Measurements from ENCODE around the gene LECT2.

The LECT2 gene

DNA sequence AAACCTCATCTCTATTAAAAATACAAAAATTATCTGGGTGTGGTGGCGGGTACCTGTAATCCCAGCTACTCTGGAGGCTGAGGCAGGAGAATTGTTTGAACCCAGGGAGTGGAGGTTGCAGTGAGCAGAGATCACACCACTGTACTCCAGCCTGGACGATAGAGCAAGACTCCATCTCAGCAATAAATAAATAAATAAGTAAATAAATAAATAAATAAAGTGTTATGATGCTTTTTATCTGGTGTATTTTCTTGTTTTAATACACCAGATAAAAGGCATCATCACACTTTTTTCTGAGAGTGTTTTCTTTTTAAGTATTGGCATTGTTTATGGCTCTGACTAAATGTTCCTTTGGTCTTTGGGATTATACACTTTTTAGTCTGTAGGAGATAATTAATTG is 24.2 kb upstream of the LECT2 start:
- DNase-seq (ENCODE audit: low spot score): no peak

DNA sequence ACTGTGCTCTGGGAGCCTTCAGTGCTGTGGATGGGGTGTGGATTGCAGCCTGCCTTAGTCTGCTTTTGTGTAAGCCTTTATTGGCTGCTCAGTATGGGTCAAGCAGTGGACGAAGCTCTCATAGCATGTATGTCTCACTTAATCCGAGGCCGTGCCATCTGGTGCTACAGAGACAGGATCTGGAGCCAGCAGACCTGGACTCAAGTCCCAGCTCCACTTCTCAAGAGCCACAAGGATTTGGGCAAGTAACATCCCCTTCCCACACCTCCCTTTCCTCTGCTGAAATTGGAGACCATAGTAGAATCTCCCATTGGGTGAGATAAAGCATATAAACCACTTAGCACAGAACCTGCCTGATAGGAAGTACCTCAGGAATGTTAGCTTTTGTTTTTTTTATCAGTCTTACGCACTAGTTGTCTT is 23.4 kb upstream of the LECT2 start:
- no peak for DNase-seq (ENCODE audit: low spot score)

DNA sequence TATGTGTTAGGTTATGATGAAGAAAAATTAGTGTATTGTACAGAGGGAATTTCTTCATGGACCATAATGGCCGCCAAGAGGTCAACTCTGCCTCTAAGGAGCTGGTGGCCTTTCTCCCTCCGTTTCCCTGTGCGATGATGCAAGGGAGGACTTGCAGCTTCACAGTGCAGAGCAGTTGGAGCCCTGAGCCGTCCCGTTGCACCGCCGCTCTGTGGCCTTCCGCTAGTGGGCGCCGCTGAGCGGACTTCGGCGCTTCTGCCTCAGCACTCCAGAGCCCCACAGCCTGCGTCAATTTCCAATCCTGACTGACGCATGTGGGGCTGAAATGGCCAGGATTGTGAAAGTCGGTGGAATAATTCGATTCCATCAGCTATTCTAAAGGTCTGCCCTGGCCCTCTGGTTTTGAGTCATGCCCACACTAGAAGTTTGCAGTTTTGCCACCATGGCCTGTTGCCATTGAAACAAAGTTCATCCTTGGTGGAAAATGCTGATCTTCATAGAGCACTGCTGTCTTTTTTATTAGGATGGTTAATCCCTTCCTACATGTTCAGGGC is 22.7 kb upstream of the LECT2 start:
- DNase-seq (ENCODE audit: low spot score): peak; percentile 15

DNA sequence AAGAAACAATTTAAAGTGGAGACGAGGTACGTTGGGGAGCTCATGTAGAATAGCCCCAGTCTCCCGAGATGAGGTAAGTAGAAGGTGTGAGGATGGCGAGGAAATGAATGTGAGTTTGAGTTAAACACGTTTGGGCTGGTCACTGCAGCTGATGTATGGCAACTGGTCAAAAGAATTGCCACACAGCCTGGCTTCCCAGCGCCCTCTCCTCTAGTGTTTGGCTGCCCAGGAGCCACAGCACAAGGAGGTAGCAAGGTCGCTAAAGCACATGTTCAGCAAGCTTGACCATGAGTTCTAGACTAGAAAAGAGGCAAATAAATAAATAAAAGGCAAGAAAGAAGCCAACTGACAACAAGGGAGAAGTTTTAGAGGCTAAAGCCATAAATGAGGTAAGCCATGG is 21.4 kb upstream of the LECT2 start:
- DNase-seq (ENCODE audit: low spot score): no peak

DNA sequence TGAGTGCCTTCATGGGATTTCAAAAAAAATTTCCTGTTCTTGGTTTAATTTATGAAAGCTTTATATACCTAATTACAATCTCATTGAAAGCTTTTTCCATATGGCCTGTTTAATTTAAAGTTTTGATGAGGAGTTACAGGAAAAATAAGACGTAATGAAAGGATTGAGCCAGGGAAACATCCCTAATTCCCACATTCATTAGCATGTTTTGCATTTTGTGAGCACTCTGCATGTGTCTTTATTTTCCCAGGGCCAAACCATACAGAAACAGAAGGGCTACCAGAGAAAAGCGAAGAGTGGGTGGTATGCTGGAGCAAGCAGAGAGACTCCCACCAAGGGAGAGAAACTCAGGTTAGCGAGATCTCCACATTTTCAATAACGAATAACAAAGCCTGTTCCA is 20.3 kb upstream of the LECT2 start:
- no peak for DNase-seq (ENCODE audit: low spot score)

DNA sequence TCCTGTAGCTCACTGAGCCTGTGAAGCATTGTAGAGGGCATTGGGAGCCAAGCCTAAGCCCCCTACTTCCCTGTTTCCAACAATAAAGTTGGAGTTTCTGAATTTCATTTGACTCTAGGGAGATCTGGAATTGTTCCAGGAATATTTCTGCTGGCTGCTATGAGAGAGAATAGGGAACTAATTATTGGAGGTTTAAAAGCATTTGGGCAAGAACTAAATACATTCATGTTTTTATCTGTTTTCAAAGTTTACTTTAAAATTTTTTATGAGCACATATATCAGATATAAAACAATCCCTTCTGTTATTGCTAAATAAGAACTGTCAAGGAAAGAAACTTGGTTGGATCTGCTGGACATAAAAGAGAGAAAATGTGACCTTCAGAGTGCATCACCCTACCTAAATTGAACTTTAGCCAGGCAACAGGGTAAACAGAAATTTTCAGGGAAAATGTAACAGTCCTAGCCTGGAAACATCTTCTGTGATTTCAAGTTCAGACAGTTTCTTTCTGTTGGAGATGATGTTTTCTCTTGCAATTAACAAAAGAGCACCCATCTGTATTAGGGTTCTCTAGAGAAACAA is 19.3 kb upstream of the LECT2 start:
- DNase-seq (ENCODE audit: low spot score): no peak

- no peak for DNase-seq (ENCODE audit: low spot score)
Measured at GRCh38 chr5:135973323-135974020, 18.7 kb upstream of the LECT2 start.

GRCh38 chr5:135971701-135972100 is 16.9 kb upstream of the LECT2 start:
- DNase-seq (ENCODE audit: low spot score): no peak

DNA sequence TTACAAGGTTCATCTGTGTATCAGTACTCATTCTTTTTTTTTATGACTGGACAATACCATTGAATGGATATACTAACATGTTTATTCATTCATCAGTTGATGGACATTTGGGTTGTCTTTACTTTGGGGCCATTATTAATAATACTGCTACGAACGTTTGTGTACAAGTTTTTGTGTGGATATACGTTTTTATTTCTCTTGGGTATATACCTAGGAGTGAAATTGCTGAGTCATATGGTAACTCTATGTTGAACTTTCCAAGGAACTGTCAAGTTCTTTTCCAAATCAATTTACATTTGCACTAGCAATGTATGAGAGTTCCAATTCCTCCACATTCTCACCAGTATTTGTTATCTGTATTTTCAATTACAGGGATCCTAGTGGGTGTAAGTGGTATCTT is 12.0 kb upstream of the LECT2 start:
- DNase-seq (ENCODE audit: low spot score): no peak

- no peak for DNase-seq (ENCODE audit: low spot score)
Measured at GRCh38 chr5:135966165-135966564, 11.4 kb upstream of the LECT2 start.

- no peak for DNase-seq (ENCODE audit: low spot score)
Measured at GRCh38 chr5:135965504-135965903, 10.7 kb upstream of the LECT2 start.

GRCh38 chr5:135964670-135965320 is 10.0 kb upstream of the LECT2 start:
- DNase-seq (ENCODE audit: low spot score): no peak

DNA sequence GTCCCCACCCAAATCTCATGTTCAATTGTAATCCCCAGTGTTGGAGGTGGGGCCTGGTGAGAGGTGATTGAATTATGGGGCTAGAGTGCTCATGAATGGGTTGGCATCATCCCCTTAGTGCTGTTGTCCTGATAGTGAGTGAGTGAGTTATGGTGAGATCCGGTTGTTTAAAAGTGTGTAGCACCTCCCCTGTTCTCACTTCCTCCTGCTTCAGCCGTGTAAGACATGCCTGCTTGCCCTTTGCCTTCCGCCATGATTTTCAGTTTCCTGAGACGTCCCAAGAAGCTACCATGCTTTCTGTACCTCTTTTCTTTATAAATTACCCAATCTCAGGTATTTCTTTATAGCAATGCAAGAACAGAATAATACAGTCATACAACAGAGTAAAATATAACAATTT is 742 bp upstream of the LECT2 start:
- DNase-seq (ENCODE audit: low spot score): no peak

DNA sequence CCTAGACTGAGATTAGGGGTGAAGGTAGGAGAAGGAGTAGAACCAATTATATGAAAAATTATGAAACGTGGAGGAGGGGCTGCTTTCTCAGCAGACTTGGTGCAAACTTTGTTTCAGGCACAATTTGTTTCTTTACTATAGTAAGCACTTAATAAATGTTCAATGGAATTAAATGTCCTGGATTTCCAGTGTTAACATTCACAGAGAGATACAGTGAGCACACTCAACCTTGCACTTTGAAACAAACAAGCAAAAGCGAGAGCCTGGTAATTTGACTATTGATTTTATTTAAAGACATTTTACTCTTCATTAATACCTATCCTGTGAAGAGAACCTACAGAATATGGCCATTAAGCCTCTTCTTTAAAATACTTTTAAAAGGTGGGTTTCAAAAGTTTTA is 933 bp downstream of the LECT2 start:
- DNase-seq (ENCODE audit: low spot score): no peak

DNA sequence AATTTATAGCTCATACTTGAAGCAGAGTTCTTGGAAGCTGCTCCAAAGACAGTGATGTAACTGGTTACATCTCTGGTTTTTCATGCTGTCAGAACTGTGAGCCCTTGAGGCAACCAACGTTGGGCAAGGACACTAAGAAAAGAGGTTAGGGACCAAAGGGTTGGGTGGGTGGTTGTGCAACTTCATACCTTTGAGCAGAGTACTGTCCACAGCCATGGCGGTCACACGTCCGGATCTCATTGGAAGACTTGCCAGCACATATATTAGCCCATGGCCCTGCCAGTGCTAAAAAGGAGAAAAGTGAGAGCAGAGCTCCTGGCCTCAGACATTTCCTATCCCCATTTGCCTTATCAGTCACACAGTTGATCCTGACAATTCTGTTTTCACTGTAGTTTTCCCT is 2.1 kb downstream of the LECT2 start:
- no peak for DNase-seq (ENCODE audit: low spot score)

- DNase-seq (ENCODE audit: low spot score): no peak
Measured at GRCh38 chr5:135951807-135952206, 3.0 kb downstream of the LECT2 start.

- no peak for DNase-seq (ENCODE audit: low spot score)
Measured at GRCh38 chr5:135951257-135951656, 3.5 kb downstream of the LECT2 start.

- DNase-seq (ENCODE audit: low spot score): no peak
Measured at GRCh38 chr5:135950611-135951010, 4.2 kb downstream of the LECT2 start.

DNA sequence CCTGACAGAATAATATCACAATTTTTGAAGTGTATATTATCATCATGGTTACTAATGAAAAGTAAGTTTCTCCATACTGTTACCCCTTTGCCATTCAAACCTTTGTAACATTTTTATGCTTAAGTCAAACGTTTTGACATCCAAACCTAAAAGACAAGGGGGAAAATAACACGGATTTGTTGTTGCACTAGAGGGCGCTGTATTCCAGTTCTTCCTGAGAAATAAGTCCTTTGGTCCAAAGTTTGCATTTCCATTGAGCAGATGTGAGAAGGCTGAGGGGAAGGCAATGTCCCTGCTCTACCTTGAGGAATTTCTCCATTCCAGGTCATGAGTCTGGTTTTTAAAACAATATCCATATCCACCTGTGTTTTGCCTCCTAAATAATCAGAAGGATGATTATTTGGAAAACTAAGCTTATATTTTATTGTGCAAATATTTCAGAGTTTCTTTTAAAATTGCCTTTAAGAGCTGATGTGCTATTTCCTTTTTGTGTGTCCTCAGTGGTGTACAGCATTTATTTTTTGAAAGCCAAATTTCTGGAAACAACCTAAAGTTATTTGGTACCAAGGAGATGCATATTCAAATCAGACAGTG is 9.7 kb downstream of the LECT2 start:
- DNase-seq (ENCODE audit: low spot score): peak; percentile 44

DNA sequence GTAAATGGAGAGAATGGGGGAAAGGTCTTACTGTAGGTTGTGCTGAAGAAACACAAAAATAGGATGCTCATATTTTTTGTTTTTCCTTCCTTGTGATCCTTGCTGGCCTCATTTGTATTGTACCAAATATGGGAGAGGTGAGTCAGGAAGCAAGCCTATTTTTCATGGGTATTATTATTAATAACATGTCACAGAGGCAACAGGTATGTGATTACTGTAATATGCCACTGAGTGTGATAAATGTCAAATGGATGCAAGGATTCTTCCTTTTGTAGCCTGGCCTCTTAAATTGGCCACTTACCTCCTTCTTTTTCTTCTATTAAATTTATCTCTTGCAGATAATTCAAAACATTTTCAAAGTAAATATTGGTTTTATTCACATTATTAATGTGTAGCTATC is 10.2 kb downstream of the LECT2 start:
- no peak for DNase-seq (ENCODE audit: low spot score)

GRCh38 chr5:135942202-135942771 is 12.5 kb downstream of the LECT2 start:
- DNase-seq (ENCODE audit: low spot score): no peak

DNA sequence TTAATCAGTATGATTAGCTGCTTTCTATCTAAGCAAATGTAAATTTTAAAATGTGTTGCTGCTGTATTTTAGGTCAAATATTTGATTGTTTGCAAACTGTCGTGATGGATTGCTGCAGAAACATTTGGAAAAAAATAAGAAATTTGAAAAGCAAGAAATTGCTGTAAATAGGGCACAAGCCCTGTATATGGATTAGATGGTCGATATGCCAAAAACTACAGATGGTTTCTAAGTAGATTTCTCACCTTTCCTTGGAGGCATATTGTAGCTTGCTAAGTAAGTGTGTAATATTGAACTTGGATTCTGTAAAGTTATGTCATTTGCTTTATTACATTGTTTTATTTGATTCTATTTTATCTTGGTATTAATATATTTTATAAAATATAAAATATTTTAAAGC is 13.1 kb downstream of the LECT2 start:
- DNase-seq (ENCODE audit: low spot score): no peak

Data from putamen (tissue), 1 donor.